SK-N-MC (cell line): ENCODE measurements around the gene LYSMD4.

Source experiments
- FOXP2 ChIP-seq: optimal IDR thresholded peaks from 2 replicates; pipeline ENCODE3; 2011; ENCODE audit warnings: mild to moderate bottlenecking, moderate library complexity; ENCODE audit not compliant: insufficient read depth; ENCODE audit errors: extremely low read length, control extremely low read depth
- POLR2AphosphoS5 ChIP-seq: IDR thresholded peaks from 2 replicates; pipeline ENCODE4 v1.6.1; 2012; ENCODE audit warnings: mild to moderate bottlenecking, low read depth, low read length, borderline replicate concordance

- TF ChIP-seq POLR2AphosphoS5 = no peak
- TF ChIP-seq FOXP2 = no peak
Measured at GRCh38 chr15:99696096-99696495, 37.1 kb downstream of the LYSMD4 start.
